GM21737 (cell line): ENCODE results near the gene CIZ1.

Experiments
- ATAC-seq: cut with Tn5 transposase; IDR thresholded peaks from one replicate; pipeline ENCODE4 v1.9.1; 2021; ENCODE audit warnings: mild to moderate bottlenecking, moderate library complexity; ENCODE audit not compliant: unreplicated experiment

CIZ1 gene

DNA sequence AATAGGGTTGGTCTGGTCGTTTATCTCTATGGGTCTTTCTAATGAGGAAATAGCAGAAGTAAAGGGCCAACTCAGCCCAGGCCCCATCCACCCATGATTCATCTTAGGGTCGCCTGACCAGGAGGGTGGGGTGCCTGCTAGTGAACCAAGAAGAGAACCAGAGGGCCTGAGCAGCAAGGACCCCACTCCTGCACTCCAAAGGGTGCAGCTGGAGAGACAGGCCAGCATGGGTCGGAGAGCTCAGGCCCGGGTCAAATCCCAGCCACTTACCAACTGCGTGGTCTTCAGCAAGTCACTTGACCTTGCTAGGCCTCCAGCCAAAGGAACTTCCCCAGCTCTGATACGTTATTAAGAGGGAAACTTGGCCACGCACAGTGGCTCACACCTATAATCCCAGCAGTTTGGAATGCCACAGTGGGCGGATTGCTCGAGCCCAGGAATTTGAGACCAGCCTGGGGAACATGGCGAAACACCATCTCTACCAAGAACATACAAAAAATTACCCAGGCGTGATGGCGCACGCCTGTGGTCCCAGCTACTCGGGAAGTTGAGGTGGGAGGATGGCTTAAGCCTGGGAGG lies 27.0 kb downstream of the CIZ1 start:
- ATAC-seq: no peak

- no peak for ATAC-seq
These were observed 27.7 kb downstream of the CIZ1 start for GRCh38 chr9:128163523-128164306.

GRCh38 chr9:128163027-128163515 lies 28.3 kb downstream of the CIZ1 start:
- ATAC-seq: no peak

DNA sequence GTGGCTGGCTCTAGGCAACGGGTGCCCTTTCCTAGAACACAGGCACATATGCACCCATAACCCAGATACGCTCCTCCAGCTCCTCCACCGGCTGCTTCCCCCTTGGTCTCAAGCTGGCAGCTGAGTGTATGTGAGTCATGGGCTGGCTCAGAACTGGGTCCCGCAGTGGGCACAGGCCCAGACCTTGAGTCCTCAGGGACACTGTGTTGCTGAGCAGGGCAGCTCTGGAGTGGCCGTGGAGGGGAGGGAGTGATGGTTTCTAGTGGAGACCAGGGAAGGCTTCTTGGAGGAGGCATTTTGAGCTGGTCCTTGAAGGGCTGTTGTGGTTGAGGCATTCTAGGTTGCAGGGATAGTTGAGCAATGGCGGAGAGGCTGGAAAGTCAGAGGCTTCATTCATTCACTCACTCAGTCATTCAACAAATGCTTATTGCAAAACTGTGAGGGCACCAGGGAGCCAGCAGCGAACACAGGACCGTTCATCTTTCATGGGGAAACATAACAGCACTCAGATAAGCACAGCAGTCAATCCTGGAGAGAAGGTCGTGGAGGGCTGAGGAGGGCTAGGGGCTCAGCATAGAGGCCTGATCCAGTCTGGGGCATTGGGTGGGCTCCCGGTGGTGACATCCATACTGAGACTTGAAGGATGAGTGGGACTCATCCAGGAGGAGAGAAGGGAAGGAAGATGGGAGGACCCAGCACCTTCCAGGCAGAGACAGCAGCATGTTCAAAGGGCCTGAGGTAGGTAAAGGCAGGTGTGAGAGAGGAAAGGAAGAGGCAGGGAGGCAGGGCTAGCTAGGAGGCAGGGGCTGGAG lies 29.0 kb downstream of the CIZ1 start:
- no peak for ATAC-seq

DNA sequence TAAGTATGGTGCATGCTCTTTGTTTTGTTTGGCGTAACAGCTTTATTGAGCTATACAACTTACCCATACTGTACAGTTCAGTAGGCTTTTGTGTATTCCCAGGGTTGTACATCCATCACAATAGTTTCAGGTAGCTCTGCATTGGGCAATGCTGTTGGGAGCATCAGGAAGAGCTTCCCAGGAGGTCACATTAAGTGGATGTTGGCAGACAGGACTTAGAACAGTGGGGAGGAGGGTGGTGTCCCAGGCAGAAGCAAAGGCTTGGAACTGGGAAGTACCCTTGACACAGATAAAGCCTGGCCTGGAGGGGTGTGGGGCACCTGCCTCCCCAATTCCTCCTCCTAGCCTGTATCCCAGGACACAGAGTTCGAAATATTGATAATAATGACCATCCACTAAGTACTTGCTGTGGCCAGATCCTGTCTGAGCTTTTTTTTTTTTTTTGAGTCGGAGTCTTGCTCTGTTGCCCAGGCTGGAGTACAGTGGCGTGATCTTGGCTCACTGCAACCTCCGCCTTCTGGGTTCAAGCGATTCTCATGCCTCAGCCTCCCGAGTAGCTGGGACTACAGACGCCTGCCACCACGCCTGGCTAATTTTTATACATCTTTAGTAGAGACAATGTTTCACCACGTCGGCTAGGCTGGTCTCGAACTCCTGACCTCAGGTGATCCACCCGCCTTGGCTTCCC lies 30.0 kb downstream of the CIZ1 start:
- no peak for ATAC-seq

DNA sequence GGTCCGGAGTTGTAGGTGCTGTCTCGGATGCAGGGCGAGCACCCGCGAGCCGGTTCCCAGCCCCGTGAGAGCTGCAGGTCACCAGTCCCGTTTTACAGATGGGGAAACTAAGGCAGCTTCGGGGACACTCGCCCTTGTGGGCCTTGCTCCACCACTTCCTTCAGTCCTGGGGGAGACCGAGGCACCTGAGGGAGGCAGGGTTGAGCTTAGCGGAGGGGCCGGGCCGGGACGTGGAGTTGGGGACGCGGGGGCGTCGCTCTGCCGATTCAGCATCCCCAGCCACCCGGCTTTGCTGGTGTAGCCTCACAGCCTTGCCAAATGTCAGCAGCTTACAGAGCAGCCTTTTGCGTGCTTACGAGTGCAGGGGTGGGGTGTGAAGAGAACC lies 30.8 kb downstream of the CIZ1 start:
- ATAC-seq: peak; percentile 3

DNA sequence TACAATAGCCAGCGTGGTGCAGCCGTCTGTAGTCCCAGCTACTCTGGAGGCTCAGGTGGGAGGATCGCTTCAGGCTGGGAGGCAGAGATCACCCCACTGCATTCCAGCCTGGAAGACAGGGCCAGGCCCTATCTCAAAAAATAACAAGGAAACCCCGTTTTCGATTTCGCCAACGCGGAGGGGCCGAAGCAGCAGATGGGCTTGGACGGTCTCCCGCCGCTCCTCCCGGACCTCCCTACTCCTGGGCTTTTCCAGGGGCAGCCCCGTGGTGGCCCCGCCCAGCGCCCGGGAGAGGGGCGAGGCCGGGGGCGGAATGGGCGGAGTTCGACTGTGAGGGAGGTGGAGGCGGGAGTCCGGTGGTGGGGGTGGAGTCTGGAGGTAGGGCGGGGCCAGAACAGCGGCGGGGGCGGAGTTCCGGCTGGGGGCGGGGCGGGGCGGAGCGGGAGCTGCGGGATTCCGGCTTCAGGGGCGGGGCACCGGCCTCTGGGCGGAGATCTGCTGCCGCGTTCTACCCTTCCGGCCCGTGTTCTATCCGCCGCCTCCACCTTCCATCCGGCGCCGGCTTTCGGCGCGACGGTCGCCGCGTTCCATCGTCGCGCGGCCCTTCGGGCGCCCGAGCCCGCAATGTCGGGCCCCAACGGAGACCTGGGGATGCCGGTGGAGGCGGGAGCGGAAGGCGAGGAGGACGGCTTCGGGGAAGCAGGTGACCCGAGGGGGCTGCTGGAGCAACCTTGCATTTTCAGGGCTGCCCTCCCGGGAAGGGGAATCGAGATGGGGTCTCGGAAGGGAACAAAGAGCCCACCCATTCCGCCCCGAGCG lies 31.4 kb downstream of the CIZ1 start, which contains the start of gene BBLN:
TSS of gene BBLN (plus strand) at position 482 of the 819 bp plus-strand sequence. CDS start at position 625, 143 bp downstream.
- peak; percentile 70 for ATAC-seq

DNA sequence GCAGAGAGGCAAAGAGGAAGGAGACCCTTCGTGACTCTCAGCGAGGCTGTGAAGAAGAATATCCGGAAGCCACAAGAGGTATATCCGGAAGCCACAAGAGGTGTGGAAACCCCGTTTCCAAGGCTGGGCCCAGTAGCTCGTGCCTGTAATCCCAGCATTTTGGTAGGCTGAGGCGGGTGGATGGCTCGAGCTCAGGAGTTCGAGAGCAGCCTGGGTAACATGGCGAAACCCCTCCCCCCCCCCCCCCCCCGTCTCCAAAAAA lies 31.9 kb downstream of the CIZ1 start:
- no peak for ATAC-seq

- no peak for ATAC-seq
These were observed 35.5 kb downstream of the CIZ1 start for GRCh38 chr9:128155736-128156500.

GRCh38 chr9:128153947-128154695 lies 37.3 kb downstream of the CIZ1 start:
- no peak for ATAC-seq

GRCh38 chr9:128153060-128153946 lies 38.1 kb downstream of the CIZ1 start:
- ATAC-seq: no peak

GRCh38 chr9:128152133-128153059 lies 39.0 kb downstream of the CIZ1 start:
- ATAC-seq: no peak

DNA sequence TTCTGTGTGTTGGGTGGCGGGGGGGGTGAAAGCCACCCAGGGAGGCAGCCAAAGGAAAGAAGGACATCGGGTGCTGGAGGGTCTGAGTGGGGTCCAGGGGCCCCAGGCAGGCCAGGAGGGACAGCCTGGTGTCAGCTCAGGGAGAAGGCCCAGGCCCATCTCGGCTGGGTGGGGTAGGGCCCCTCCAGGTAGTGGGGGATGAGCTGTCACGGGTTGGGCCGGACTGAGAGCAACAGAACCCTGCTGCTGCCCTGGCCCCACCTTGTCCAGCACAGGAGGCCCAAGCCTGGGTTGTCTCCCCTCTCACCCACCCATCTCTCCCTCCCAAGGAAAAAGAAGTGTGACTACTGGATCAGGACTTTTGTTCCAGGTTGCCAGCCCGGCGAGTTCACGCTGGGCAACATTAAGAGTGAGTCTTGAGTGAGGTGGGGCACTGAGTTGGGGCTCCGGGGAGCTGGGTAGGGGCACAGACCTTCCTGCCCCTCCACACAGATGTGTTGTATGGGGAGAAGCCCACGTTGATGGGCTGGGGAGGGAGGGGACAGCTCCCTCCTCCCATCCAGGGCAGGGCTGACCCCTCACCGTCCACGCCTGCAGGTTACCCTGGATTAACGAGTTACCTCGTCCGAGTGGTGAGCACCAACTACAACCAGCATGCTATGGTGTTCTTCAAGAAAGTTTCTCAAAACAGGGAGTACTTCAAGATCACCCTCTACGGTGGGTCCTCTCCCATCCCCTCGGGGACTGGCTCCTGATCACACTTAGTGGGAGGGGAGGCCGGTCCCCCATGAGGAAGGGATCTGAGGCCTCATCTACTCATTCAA lies 39.9 kb downstream of the CIZ1 start:
- ATAC-seq: no peak

DNA sequence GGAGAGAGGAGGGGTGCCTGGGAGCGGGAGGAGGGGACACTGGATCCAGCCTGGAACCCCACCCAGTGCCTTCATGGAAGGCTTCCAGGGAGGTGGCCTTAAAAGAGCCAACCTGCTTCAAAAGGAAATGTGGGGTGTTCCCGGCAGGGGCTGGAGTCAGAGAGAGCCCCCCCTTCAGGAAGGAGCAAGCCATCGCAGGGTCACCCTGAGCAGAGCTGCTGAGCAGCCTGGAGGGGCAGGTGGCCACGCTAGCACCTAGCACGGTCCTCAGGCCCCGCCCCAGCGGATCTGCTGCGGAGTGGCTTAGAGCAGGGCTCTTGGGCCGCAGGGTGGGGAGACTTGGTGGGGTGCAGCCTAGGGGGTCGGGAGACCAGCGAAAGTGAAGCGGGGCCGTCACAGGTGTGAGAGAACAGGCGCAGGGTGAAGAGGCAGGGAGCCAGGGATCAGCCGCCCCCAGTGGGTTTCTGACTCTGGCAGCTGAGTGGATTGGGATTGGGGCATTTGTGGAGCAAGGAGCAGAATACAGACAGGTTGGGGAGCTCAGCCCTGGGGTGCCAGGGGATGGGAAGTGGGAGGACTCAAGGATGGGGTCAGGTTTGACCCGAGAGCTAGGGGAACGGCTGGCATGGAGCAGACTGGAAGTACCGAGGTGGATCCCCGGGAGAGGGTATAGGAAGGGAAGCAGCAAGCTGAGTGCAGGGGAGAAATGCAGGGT lies 40.6 kb downstream of the CIZ1 start:
- no peak for ATAC-seq

DNA sequence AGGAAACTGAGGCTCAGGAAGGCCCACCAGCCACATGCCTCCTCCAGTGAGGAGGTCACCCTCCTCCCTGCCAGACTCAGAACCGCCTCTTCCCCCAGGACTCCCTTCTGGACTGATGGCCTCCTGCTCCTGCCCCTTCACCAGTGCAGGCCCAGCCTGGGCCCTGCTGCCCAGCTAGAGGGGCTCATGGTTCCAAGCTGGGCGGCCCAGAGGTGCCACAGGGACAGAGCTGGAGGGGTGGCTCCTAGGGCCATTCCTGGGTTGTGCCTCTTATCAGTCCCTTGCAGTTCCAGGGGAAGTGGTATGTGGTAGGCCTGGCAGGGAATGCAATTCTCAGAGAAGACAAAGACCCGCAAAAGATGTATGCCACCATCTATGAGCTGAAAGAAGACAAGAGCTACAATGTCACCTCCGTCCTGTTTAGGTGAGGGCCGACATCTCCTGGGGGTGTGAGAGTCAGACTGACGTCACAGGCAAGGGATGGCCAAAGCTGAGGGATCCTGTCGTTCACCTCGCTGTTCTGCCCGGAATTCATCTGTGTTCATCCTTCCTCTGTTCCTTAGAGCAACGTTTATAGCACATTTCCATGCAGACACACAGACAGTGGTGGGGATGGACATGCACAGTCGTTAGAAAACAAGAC lies 41.3 kb downstream of the CIZ1 start:
- ATAC-seq: no peak
